T-helper 17 cell (primary cell): ENCODE measurements around the gene SNAPC4. TPM values are rescaled to one million over a fixed set of nuclear protein-coding genes. Genes with fewer than 3 reads are reported as not detected.

Experiments
- ATAC-seq: fragments of 150-1000 bp; cut with Tn5 transposase; 2 replicates; pipeline ENCODE4 v1.10.0; 2021; ENCODE audit warnings: mild to moderate bottlenecking, moderate library complexity
- DNase-seq, 3 donors: peaks; one replicate each; pipeline versions ENCODE4 v3.0.0 to v3.0.0-alpha.2; 2020 to 2021
- H3K9me3 ChIP-seq: one replicate; pipeline ENCODE4 v1.7.0; 2013; ENCODE audit warnings: low read length, mild to moderate bottlenecking; ENCODE audit not compliant: control insufficient read depth, poor library complexity, severe bottlenecking
- H3K27ac Mint-ChIP-seq: one replicate; pipeline ENCODE4 v1.8.0; 2022; ENCODE audit warnings: mild to moderate bottlenecking, moderate library complexity, mixed read lengths
- H3K27me3 Mint-ChIP-seq: one replicate; pipeline ENCODE4 v1.8.0; 2022; ENCODE audit warnings: mixed read lengths
- H3K36me3 Mint-ChIP-seq: one replicate; pipeline ENCODE4 v1.8.0; 2022; ENCODE audit warnings: low read depth, mixed read lengths
- H3K4me1 Mint-ChIP-seq: one replicate; pipeline ENCODE4 v1.8.0; 2022; ENCODE audit warnings: mild to moderate bottlenecking, mixed read lengths
- H3K4me3 Mint-ChIP-seq: one replicate; pipeline ENCODE4 v1.8.0; 2022; ENCODE audit warnings: mild to moderate bottlenecking, moderate library complexity, mixed read lengths
- total RNA-seq, 4 donors: library from RNA in 2 of 4; stranded (reverse) in 2 of 4; gene quantifications; one replicate each; pipeline ENCODE4 v1.2.3 and lab custom pipeline; 2022 to 2026

The SNAPC4 gene
- total RNA-seq, 2 donors from 2014 or later, result 10.6 to 11.0 TPM

DNA sequence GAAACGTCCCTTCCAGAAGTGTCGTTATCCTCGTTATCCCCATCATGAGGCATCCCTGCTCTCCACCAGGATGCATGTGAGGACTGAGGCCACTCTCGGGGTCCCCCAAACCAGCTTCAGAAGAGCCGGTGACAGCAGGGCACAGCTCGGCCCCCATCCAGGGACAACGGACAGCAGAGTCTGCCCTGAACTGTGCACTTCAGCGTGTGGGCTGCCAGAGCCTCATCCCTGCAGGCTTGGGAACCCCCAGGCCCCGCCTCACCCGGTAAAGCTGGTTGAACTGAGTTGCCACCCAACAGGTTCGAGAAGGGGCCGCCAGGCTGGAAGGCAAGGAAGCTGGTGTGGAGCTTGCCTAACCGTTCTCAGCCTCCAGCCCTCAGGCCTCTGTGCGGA is 25.8 kb downstream of the SNAPC4 start:
- no peak overlapping the region for H3K4me3 Mint-ChIP-seq

GRCh38 chr9:136373300-136374182 is 26.4 kb downstream of the SNAPC4 start, which contains the start of gene CARD9:
CARD9 (minus strand) TSS chr9:136373669; CDS start chr9:136372078, 1,591 bp downstream.
- Mint-ChIP-seq H3K4me3 (peak within 1 kb of the TSS; percentile 31), H3K27ac (peak within 1 kb of the TSS; percentile 16), H3K4me1 (no peaks in the 10 kb centered on the region), H3K36me3 (no peaks in the 10 kb centered on the region), H3K27me3 (no peaks in the 10 kb centered on the region)
- no peak for DNase-seq
- no peaks in the 10 kb centered on the region for H3K9me3 ChIP-seq
- peak; percentile 50 for ATAC-seq

More for the DNA sequence above, 25.8 kb downstream of the SNAPC4 start:
- ATAC-seq (no peak), DNase-seq (no peak)
- no peaks in the 10 kb centered on the region for H3K27me3 Mint-ChIP-seq
- H3K4me1 Mint-ChIP-seq, result no peaks in the 10 kb centered on the region
- no peaks in the 10 kb centered on the region for H3K9me3 ChIP-seq
- no peak overlapping the region for H3K27ac Mint-ChIP-seq
- H3K36me3 Mint-ChIP-seq, result no peaks in the 10 kb centered on the region

- DNase-seq, result no peak
- no peaks in the 10 kb centered on the region for H3K36me3 Mint-ChIP-seq
- no peak for ATAC-seq
- no peaks in the 10 kb centered on the region for H3K4me1 Mint-ChIP-seq
- peak overlapping the region; percentile 16 for H3K27ac Mint-ChIP-seq
- H3K9me3 ChIP-seq, result no peaks in the 10 kb centered on the region
- peak overlapping the region; percentile 31 for H3K4me3 Mint-ChIP-seq
- no peaks in the 10 kb centered on the region for H3K27me3 Mint-ChIP-seq
Measured at GRCh38 chr9:136372561-136373299, 27.2 kb downstream of the SNAPC4 start.

- no peak for ATAC-seq
- Mint-ChIP-seq H3K4me1 (no peaks in the 10 kb centered on the region), H3K4me3 (no peak overlapping the region), H3K36me3 (no peaks in the 10 kb centered on the region), H3K27me3 (no peaks in the 10 kb centered on the region), H3K27ac (no peak overlapping the region)
- H3K9me3 ChIP-seq, result no peaks in the 10 kb centered on the region
- no peak for DNase-seq
Measured at GRCh38 chr9:136372006-136372405, 28.0 kb downstream of the SNAPC4 start.

GRCh38 chr9:136371533-136371880 is 28.5 kb downstream of the SNAPC4 start:
- Mint-ChIP-seq H3K27me3 (no peaks in the 10 kb centered on the region), H3K4me3 (no peak overlapping the region), H3K27ac (no peak overlapping the region), H3K36me3 (no peaks in the 10 kb centered on the region), H3K4me1 (no peaks in the 10 kb centered on the region)
- no peaks in the 10 kb centered on the region for H3K9me3 ChIP-seq
- DNase-seq, result no peak
- no peak for ATAC-seq

DNA sequence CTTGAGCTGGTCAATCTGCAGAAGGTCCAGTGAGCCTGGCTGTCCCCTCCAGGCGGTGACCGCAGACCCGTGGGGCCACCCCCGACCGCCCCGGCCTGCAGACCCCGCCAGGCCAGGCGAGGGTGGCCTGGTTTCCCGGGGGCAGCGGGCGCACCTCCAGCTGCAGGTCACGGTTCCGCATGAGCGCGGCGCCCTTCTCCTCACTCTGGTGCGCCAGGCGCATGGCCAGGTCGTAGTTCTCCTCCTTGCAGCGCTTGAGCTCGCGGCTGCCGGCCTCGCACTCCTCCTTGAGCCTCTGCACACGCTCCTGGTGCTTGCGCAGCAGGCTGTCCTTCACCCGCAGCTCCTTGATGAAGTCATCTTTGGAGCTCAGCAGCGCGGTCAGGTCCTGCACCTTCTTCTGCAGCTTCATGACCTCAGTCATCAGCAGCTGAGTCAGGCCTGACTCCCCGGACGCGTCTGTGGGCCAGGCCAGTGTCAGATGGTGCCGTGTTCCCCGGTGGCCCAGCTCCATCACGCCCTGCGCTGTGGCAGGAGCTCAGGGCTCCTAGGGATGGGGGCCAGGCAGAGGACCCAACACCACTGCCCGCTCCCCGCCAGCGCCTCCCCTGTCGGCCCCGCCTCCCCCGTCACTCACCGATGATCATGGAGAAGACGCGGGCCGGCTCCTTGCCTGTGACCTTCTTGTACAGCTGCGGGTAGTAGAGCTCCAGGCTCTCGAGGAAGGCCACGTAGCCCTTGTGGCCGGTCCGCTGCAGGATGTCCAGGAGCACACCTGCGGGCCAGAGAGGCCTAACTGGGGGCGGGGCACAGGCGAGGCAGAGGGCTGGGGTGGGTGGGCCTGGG is 29.1 kb downstream of the SNAPC4 start:
- ATAC-seq, result no peak
- H3K27me3 Mint-ChIP-seq, result no peaks in the 10 kb centered on the region
- H3K36me3 Mint-ChIP-seq, result no peaks in the 10 kb centered on the region
- H3K4me1 Mint-ChIP-seq, result peaks cover 2% of the 10 kb centered on the region
- no peak for DNase-seq
- H3K9me3 ChIP-seq, result no peaks in the 10 kb centered on the region
- no peak overlapping the region for H3K27ac Mint-ChIP-seq
- H3K4me3 Mint-ChIP-seq, result no peak overlapping the region

- H3K27ac Mint-ChIP-seq, result no peak overlapping the region
- H3K4me1 Mint-ChIP-seq, result peaks cover 5% of the 10 kb centered on the region
- H3K9me3 ChIP-seq, result no peaks in the 10 kb centered on the region
- H3K27me3 Mint-ChIP-seq, result no peaks in the 10 kb centered on the region
- H3K4me3 Mint-ChIP-seq, result no peak overlapping the region
- no peak for ATAC-seq
- no peak for DNase-seq
- H3K36me3 Mint-ChIP-seq, result no peaks in the 10 kb centered on the region
Measured at GRCh38 chr9:136370037-136370436, 29.9 kb downstream of the SNAPC4 start.

GRCh38 chr9:136368190-136368589 is 31.8 kb downstream of the SNAPC4 start:
- no peaks in the 10 kb centered on the region for H3K9me3 ChIP-seq
- DNase-seq, result no peak
- no peaks in the 10 kb centered on the region for H3K27me3 Mint-ChIP-seq
- H3K4me1 Mint-ChIP-seq, result peaks cover 5% of the 10 kb centered on the region
- no peak overlapping the region for H3K4me3 Mint-ChIP-seq
- ATAC-seq, result no peak
- no peaks in the 10 kb centered on the region for H3K36me3 Mint-ChIP-seq
- no peak overlapping the region for H3K27ac Mint-ChIP-seq

DNA sequence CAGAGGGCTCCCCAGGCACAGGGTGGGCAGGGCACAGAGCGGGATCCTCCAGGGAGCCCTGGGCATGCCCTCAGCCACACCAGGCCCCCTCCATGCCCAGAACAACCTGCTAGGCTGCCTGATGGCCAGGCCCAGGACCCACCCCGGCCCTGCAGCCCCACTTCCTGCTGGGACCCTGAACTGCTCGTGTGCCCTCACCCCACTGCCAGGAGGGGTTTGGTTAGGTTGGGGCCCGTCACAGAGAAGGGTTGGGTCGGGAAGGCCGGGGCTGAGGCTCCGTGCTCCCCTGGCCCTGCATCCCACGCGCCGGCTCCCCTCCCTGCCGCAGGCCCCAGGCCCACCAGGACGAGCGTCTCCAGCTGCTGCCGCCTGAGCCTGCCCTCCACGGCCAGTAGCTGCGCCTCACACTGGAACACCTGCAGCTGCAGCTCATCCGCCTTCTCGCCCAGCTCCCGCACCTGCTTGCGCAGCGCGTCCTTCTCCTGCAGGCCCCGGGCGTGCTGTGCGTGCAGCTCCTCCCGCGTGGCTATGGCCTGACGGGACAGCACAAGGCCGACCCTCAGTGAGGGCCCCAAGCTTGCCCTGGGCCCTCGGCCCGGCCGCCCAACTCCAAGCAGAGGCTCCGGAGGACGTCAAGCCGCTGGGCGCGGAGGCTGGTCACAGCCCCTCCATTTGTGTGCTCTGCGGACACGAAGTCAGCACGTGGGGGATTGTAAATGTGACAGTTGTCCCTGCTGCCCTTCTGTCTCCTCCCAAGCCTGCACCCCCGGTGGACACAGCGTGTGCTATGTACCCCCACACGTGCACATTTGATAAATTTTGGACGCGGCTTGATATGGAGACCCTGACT is 32.4 kb downstream of the SNAPC4 start:
- peaks cover 6% of the 10 kb centered on the region for H3K4me1 Mint-ChIP-seq
- no peaks in the 10 kb centered on the region for H3K9me3 ChIP-seq
- H3K4me3 Mint-ChIP-seq, result no peak overlapping the region
- no peaks in the 10 kb centered on the region for H3K27me3 Mint-ChIP-seq
- ATAC-seq, result no peak
- H3K36me3 Mint-ChIP-seq, result no peaks in the 10 kb centered on the region
- H3K27ac Mint-ChIP-seq, result no peak overlapping the region
- no peak for DNase-seq

GRCh38 chr9:136366826-136367225 is 33.1 kb downstream of the SNAPC4 start:
- H3K9me3 ChIP-seq, result no peaks in the 10 kb centered on the region
- DNase-seq (no peak), ATAC-seq (no peak)
- Mint-ChIP-seq H3K27ac (no peak overlapping the region), H3K4me1 (peaks cover 7% of the 10 kb centered on the region), H3K4me3 (no peak overlapping the region), H3K36me3 (no peaks in the 10 kb centered on the region), H3K27me3 (no peaks in the 10 kb centered on the region)

- Mint-ChIP-seq H3K4me1 (peaks cover 7% of the 10 kb centered on the region), H3K27ac (no peak overlapping the region), H3K4me3 (peak overlapping the region; percentile 7), H3K36me3 (no peaks in the 10 kb centered on the region), H3K27me3 (no peaks in the 10 kb centered on the region)
- H3K9me3 ChIP-seq, result no peaks in the 10 kb centered on the region
- no peak for DNase-seq
- no peak for ATAC-seq
Measured at GRCh38 chr9:136365775-136366222, 34.2 kb downstream of the SNAPC4 start.

- Mint-ChIP-seq H3K4me1 (peaks cover 7% of the 10 kb centered on the region), H3K27ac (no peak overlapping the region), H3K36me3 (no peaks in the 10 kb centered on the region), H3K4me3 (no peak overlapping the region), H3K27me3 (no peaks in the 10 kb centered on the region)
- DNase-seq, result no peak
- no peaks in the 10 kb centered on the region for H3K9me3 ChIP-seq
- ATAC-seq, result no peak
Measured at GRCh38 chr9:136364942-136365774, 34.8 kb downstream of the SNAPC4 start.
